Natural killer cell (primary cell): ENCODE measurements around the gene SPATA31E1. TPM values are rescaled to one million over a fixed set of nuclear protein-coding genes. Genes with fewer than 3 reads are reported as not detected.

Source experiments
- ATAC-seq, 3 donors: fragments of 150-1000 bp in 2 of 3; fragments of 200-7000 bp in 1 of 3; cut with Tn5 transposase; 1 replicate in 1 of 3; 2 replicates in 2 of 3; pipeline ENCODE4 v1.10.0; 2021; ENCODE audit warnings: mild to moderate bottlenecking in 2 of 3, moderate library complexity in 2 of 3
- DNase-seq, 2 donors: peaks; one replicate each; pipeline versions ENCODE4 v3.0.0 to v3.0.0-alpha.2; 2013 to 2021; ENCODE audit warnings: mixed read lengths in 1 of 2
- H3K27ac ChIP-seq: one replicate; pipeline ENCODE4 v1.5.1; 2013; ENCODE audit warnings: mild to moderate bottlenecking, low read length
- H3K27me3 ChIP-seq: one replicate; pipeline ENCODE4 v1.6.1; 2013; ENCODE audit warnings: low read length; ENCODE audit not compliant: control insufficient read depth, insufficient read depth
- H3K36me3 ChIP-seq: one replicate; pipeline ENCODE4 v1.6.1; 2013; ENCODE audit warnings: low read length; ENCODE audit not compliant: control insufficient read depth, insufficient read depth
- H3K4me1 ChIP-seq: one replicate; pipeline ENCODE4 v1.6.1; 2013; ENCODE audit warnings: low read length; ENCODE audit not compliant: control insufficient read depth, insufficient read depth
- H3K4me3 ChIP-seq: one replicate; pipeline ENCODE4 v1.5.1; 2013; ENCODE audit warnings: low read length
- H3K9me3 ChIP-seq: one replicate; pipeline ENCODE4 v1.6.1; 2013; ENCODE audit warnings: low read length; ENCODE audit not compliant: control insufficient read depth, insufficient read depth
- H3K27ac Mint-ChIP-seq, 2 donors: one replicate each; pipeline ENCODE4 v1.8.0; 2022; ENCODE audit warnings: mild to moderate bottlenecking in 2 of 2, mixed read lengths in 2 of 2, moderate library complexity in 1 of 2
- H3K27me3 Mint-ChIP-seq, 2 donors: one replicate each; pipeline ENCODE4 v1.8.0; 2022; ENCODE audit warnings: low read depth in 2 of 2, mixed read lengths in 2 of 2
- H3K36me3 Mint-ChIP-seq: one replicate; pipeline ENCODE4 v1.8.0; 2022; ENCODE audit warnings: mixed read lengths
- H3K4me1 Mint-ChIP-seq, 2 donors: one replicate each; pipeline ENCODE4 v1.8.0; 2022; ENCODE audit warnings: mixed read lengths in 2 of 2
- H3K4me3 Mint-ChIP-seq: one replicate; pipeline ENCODE4 v1.8.0; 2022; ENCODE audit warnings: mild to moderate bottlenecking, moderate library complexity, mixed read lengths
- H3K9me3 Mint-ChIP-seq, 2 donors: one replicate each; pipeline ENCODE4 v1.8.0; 2022; ENCODE audit warnings: mixed read lengths in 2 of 2
- WGBS: methylation state at CpG from one replicate; pipeline ENCODE4 v1.1.7; 2013; ENCODE audit warnings: missing lambda C conversion rate; ENCODE audit not compliant: insufficient coverage; 5-methylcytosine and 5-hydroxymethylcytosine counted together
- intact Hi-C: fragments of 100-400 bp; cut with micrococcal nuclease; formaldehyde crosslinking; loops from one replicate; pipeline ENCODE4 v1.14.2; 2022
- total RNA-seq, 4 donors: library from RNA; stranded (reverse); fragments of 120-200 nt in 1 of 4; gene quantifications; one replicate each; pipeline versions ENCODE4 v1.2.3 to v1.2.4, GENCODE V29; 2013 to 2022
- TF ChIP-seq, protein P1 (sequence below): fragments of 200-600 bp; IDR thresholded peaks from one replicate; pipeline ENCODE4 v1.8.0; 2022; ENCODE audit warnings: antibody characterized with exemption

Gene SPATA31E1
- not detected for total RNA-seq
- not detected for total RNA-seq (2013)

DNA sequence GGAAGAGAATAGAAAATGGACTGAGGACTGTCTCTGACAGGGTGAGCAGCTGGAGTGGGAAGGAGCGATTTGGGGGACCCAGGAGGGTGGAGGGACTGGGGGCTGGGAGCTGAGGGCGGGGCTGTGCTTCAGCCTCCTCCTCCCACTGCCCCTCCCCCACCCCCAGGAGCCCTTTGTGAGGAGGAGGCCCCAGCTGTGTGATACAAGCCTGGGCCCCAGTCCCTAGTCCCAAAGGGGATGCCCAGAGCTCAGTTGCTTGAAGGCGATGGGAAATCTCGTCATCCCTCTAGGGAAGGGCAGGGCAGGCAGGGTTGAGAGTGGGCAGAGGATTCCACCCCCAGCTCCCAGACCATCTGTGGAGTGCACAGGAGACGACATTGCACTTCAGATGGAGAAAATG, at the start of gene SPATA31E1:
Gene SPATA31E1 (plus strand): TSS at position 251 of the 400 bp plus-strand sequence. CDS start 15 bp downstream, at position 266.
- intact Hi-C loops = no loop called here
- Histone ChIP-seq H3K9me3 (no peaks in the 10 kb centered on the region), H3K27ac (no peak within 1 kb of the TSS), H3K4me3 (no peak within 1 kb of the TSS), H3K4me1 (no peaks in the 10 kb centered on the region), H3K27me3 (no peaks in the 10 kb centered on the region), H3K36me3 (no peaks in the 10 kb centered on the region)
- ATAC-seq (no peak), DNase-seq (no peak)
- Mint-ChIP-seq H3K9me3 (no peaks in the 10 kb centered on the region), H3K27ac (no peak within 1 kb of the TSS), H3K36me3 (no peaks in the 10 kb centered on the region), H3K4me3 (no peak within 1 kb of the TSS), H3K27me3 (peaks cover 0 to 12% of the 10 kb centered on the region in 2 donors), H3K4me1 (no peaks in the 10 kb centered on the region)
- TF ChIP-seq, protein P1, sequence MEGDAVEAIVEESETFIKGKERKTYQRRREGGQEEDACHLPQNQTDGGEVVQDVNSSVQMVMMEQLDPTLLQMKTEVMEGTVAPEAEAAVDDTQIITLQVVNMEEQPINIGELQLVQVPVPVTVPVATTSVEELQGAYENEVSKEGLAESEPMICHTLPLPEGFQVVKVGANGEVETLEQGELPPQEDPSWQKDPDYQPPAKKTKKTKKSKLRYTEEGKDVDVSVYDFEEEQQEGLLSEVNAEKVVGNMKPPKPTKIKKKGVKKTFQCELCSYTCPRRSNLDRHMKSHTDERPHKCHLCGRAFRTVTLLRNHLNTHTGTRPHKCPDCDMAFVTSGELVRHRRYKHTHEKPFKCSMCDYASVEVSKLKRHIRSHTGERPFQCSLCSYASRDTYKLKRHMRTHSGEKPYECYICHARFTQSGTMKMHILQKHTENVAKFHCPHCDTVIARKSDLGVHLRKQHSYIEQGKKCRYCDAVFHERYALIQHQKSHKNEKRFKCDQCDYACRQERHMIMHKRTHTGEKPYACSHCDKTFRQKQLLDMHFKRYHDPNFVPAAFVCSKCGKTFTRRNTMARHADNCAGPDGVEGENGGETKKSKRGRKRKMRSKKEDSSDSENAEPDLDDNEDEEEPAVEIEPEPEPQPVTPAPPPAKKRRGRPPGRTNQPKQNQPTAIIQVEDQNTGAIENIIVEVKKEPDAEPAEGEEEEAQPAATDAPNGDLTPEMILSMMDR = no peak
- 66% methylated on average over 3 of the region's 5 CpGs for WGBS

GRCh38 chr9:87834357-87834756, 48.3 kb upstream of the SPATA31E1 start:
- 69% methylated on average over 14 of the region's 14 CpGs for WGBS
- Histone ChIP-seq H3K4me3 (no peak overlapping the region), H3K27me3 (peaks cover 4% of the 10 kb centered on the region), H3K9me3 (no peaks in the 10 kb centered on the region), H3K36me3 (no peaks in the 10 kb centered on the region), H3K27ac (no peak overlapping the region), H3K4me1 (no peaks in the 10 kb centered on the region)
- no peaks in the 10 kb centered on the region for H3K36me3 Mint-ChIP-seq
- TF ChIP-seq, protein P1 = no peak
- peaks cover 0 to 29% of the 10 kb centered on the region in 2 donors for H3K27me3 Mint-ChIP-seq
- no peaks in the 10 kb centered on the region for H3K9me3 Mint-ChIP-seq
- no peaks in the 10 kb centered on the region for H3K4me1 Mint-ChIP-seq
- H3K27ac Mint-ChIP-seq = no peak overlapping the region
- ATAC-seq (no peak), DNase-seq (no peak)
- intact Hi-C loops = no loop called here
- H3K4me3 Mint-ChIP-seq = no peak overlapping the region

DNA sequence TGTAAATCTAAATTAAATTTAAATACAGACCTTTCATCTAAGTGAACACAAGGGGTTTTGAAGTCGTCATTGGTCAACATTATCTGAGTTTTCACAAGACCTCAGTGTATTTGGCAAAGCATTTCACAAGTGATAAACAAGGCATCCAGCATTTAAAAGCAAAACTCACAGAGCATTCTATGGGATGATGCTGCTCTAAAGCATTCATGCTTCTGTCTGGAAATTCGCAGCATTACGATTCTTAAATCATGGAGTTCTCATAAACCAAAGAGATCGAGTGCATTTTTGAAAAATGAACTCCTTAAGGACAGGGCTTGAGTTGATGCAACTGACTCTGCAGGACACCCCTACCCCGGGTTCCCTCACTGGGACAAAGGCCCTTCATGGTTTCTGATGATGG, 46.1 kb upstream of the SPATA31E1 start:
- 86% methylated on average over 5 of the region's 5 CpGs for WGBS

More for the DNA sequence above, 46.1 kb upstream of the SPATA31E1 start:
- DNase-seq = no peak
- Mint-ChIP-seq H3K9me3 (no peaks in the 10 kb centered on the region), H3K4me3 (no peak overlapping the region), H3K4me1 (no peaks in the 10 kb centered on the region), H3K36me3 (no peaks in the 10 kb centered on the region), H3K27me3 (peaks cover 0 to 21% of the 10 kb centered on the region in 2 donors), H3K27ac (no peak overlapping the region)
- TF ChIP-seq, protein P1 = no peak
- Histone ChIP-seq H3K36me3 (no peaks in the 10 kb centered on the region), H3K27ac (no peak overlapping the region), H3K27me3 (no peaks in the 10 kb centered on the region), H3K4me1 (no peaks in the 10 kb centered on the region), H3K9me3 (no peaks in the 10 kb centered on the region), H3K4me3 (no peak overlapping the region)
- intact Hi-C loops = no loop called here
- ATAC-seq = no peak
